Measurements from ENCODE around the gene P2RY8. TPM values are rescaled to one million over a fixed set of nuclear protein-coding genes. Genes with fewer than 3 reads are reported as not detected.

P2RY8 gene
- total and polyA plus RNA-seq, 10 of the 15 experiments (the other 5 are each of a cell fraction or from before 2014, with no cell fraction given): 2.0 to 64.4 (median 36.5) TPM

DNA sequence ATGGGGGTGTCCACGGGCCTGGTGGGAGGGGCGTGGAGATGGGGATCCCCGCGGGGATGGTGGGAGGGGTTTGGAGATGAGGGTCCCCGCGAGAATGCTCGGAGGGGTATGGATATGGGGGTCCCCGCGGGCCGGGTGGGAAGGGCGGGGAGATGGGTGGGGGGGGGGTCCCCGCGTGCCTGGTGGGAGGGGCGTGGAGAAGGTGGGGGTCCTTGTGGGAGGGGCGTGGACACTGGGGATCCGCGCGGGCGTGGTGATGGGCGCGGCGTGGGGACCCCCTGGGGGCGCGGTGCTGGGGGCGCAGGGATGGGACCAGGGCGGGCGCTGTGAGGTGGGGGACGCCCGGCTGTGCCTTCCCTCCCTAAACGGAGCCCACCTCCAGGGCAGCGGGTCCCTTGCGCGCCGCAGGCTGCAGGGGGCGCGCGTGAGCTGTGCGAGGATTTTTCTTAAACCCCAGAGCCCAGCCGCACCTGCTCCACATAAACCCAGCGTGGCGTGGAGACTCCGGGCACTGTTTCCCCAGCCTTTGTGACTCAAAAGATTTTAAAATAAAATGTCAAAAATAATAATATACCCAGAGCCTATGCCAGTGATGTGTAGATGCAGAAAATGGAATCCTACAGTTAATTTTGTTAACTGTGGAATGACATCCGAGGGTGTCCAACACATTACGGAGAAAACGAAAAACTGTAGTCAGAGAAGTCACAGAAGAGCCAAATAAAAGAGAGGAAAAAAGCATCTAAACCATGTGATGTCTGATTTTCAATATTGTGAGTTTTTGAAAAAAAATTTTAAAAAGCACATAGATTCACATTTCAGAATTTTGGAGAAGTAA, 82.8 kb downstream of the P2RY8 start (continued):
- TF ChIP-seq, protein P1, sequence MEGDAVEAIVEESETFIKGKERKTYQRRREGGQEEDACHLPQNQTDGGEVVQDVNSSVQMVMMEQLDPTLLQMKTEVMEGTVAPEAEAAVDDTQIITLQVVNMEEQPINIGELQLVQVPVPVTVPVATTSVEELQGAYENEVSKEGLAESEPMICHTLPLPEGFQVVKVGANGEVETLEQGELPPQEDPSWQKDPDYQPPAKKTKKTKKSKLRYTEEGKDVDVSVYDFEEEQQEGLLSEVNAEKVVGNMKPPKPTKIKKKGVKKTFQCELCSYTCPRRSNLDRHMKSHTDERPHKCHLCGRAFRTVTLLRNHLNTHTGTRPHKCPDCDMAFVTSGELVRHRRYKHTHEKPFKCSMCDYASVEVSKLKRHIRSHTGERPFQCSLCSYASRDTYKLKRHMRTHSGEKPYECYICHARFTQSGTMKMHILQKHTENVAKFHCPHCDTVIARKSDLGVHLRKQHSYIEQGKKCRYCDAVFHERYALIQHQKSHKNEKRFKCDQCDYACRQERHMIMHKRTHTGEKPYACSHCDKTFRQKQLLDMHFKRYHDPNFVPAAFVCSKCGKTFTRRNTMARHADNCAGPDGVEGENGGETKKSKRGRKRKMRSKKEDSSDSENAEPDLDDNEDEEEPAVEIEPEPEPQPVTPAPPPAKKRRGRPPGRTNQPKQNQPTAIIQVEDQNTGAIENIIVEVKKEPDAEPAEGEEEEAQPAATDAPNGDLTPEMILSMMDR (IDR thresholded peaks at IDR 0.05 in 2 of 3, conservative IDR thresholded peaks at IDR 0.05 in 1 of 3; ENCODE audit: control insufficient read depth in 2 of 3, extremely low read depth in 1 of 3, insufficient read depth in 1 of 3, low read depth in 3 of 3, low read length in 3 of 3): peak; percentile 92 to 98 (median 98); a peak in 5 of 6 replicates
- TF ChIP-seq SUPT20H (IDR thresholded peaks at IDR 0.05; ENCODE audit: borderline replicate concordance, control insufficient read depth, low read depth, low read length) (no peak), POU2F2 (IDR thresholded peaks at IDR 0.05; ENCODE audit: borderline replicate concordance, low read depth, low read length) (peak; percentile 65; the same call in 1 of the 3 replicates), BCL3 (IDR thresholded peaks at IDR 0.05; ENCODE audit: borderline replicate concordance, insufficient read depth, low read depth, low read length, poor library complexity, severe bottlenecking) (peak; percentile 19), IKZF1 (conservative IDR thresholded peaks at IDR 0.05) (peak; percentile 50), RUNX3 (IDR thresholded peaks at IDR 0.05; ENCODE audit: low read length) (peak; percentile 56), SMAD5 (IDR thresholded peaks at IDR 0.05; ENCODE audit: low read depth) (no peak), CHD1 (IDR thresholded peaks at IDR 0.05; ENCODE audit: low read depth, low read length) (peak; percentile 72; the same call in 1 of the 2 replicates), FOXM1 (IDR thresholded peaks at IDR 0.05; ENCODE audit: low read depth, low read length) (no peak), SMC3 (IDR thresholded peaks at IDR 0.05; ENCODE audit: borderline replicate concordance, low read length) (peak; percentile 96), NBN (IDR thresholded peaks at IDR 0.05) (peak; percentile 62; the same call in 1 of the 2 replicates), MEF2B (IDR thresholded peaks at IDR 0.05; ENCODE audit: partially characterized antibody, poor library complexity, severe bottlenecking) (peak; percentile 32), CREB1 (IDR thresholded peaks at IDR 0.05; ENCODE audit: low read depth) (no peak), RCOR1 (conservative IDR thresholded peaks at IDR 0.05; ENCODE audit: low read depth, low read length) (0 out of 2 replicates have a peak, but pooled peaks have one; percentile 64), SUZ12 (IDR thresholded peaks at IDR 0.05; ENCODE audit: unreplicated experiment) (no peak), NR2C2 (IDR thresholded peaks at IDR 0.05; ENCODE audit: borderline replicate concordance, control insufficient read depth, insufficient read length, low read depth) (no peak), ZNF384 (IDR thresholded peaks at IDR 0.05; ENCODE audit: borderline replicate concordance, low read depth, low read length) (0 out of 2 replicates have a peak, but pooled peaks have one; percentile 29), KLF5 (IDR thresholded peaks at IDR 0.05; ENCODE audit: partially characterized antibody) (peak; percentile 46), GATAD2B (conservative IDR thresholded peaks at IDR 0.05; ENCODE audit: low read depth) (peak; percentile 80; the same call in 1 of the 2 replicates), TCF3 (IDR thresholded peaks at IDR 0.05; ENCODE audit: borderline replicate concordance, insufficient read depth, low read depth, low read length) (peak; percentile 69; the same call in 1 of the 2 replicates), RB1 (IDR thresholded peaks at IDR 0.05; ENCODE audit: borderline replicate concordance) (peak; percentile 76; the same call in 1 of the 2 replicates), BACH1 (IDR thresholded peaks at IDR 0.05; ENCODE audit: borderline replicate concordance) (peak; percentile 42; the same call in 1 of the 2 replicates), RELA (IDR thresholded peaks at IDR 0.05; ENCODE audit: borderline replicate concordance, partially characterized antibody) (peak; percentile 73)
- TF ChIP-seq, protein P2, sequence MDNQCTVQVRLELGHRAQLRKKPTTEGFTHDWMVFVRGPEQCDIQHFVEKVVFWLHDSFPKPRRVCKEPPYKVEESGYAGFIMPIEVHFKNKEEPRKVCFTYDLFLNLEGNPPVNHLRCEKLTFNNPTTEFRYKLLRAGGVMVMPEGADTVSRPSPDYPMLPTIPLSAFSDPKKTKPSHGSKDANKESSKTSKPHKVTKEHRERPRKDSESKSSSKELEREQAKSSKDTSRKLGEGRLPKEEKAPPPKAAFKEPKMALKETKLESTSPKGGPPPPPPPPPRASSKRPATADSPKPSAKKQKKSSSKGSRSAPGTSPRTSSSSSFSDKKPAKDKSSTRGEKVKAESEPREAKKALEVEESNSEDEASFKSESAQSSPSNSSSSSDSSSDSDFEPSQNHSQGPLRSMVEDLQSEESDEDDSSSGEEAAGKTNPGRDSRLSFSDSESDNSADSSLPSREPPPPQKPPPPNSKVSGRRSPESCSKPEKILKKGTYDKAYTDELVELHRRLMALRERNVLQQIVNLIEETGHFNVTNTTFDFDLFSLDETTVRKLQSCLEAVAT (IDR thresholded peaks at IDR 0.05): peak; percentile 50; the same call in 1 of the 2 replicates
